Astrocyte of the spinal cord (primary cell): ENCODE data around the gene TMEM236.

Experiments
- DNase-seq: peaks from one replicate; pipeline ENCODE4 v3.0.0; 2011; ENCODE audit warnings: low read depth, low spot score
- H3K4me3 ChIP-seq: 2 replicates; pipeline ENCODE4 v1.5.1; 2011; ENCODE audit warnings: low read depth, mild to moderate bottlenecking, low read length, moderate library complexity
- CTCF ChIP-seq: IDR thresholded peaks from 2 replicates; pipeline ENCODE4 v1.5.1; 2012; ENCODE audit warnings: low read depth, mild to moderate bottlenecking, low read length, inconsistent platforms
- in situ Hi-C: cut with HindIII; loops from 2 replicates; pipeline ENCODE4 v1.10.0; 2017; ENCODE audit warnings: low sequenced_read_pairs

TMEM236 gene

DNA sequence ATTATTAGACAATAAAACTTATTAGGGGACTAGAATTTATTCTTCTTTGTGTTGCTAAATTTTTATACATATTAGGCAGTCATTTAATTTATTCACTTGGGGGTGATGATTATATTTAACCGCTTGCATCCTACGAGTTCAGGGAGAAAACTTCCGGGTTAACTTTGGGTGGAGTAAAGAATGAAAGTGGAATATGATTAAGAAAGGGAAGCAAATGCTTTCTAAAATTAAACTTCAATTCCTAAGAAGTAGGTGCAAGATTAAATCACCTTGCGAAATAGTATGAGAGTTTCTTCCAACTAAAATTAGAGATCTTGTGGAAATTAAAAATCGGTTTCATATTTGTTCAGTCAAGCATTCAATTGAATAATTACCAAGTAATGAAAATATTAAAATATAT lies 90.6 kb downstream of the TMEM236 start:
- no peak overlapping the region for H3K4me3 ChIP-seq
- no peak for DNase-seq
- in situ Hi-C loops: no loop called here
- TF ChIP-seq CTCF: no peak

- TF ChIP-seq CTCF: peak; percentile 38
- peak; percentile 41 for DNase-seq
- no peak overlapping the region for H3K4me3 ChIP-seq
- in situ Hi-C loops: no loop called here
Observed at GRCh38 chr10:17847585-17848296, 95.7 kb downstream of the TMEM236 start.

GRCh38 chr10:17848646-17849045 lies 96.6 kb downstream of the TMEM236 start:
- in situ Hi-C loops: no loop called here
- TF ChIP-seq CTCF: no peak

More at GRCh38 chr10:17848646-17849045, 96.6 kb downstream of the TMEM236 start:
- H3K4me3 ChIP-seq: no peak overlapping the region
- DNase-seq: no peak
